GM19324 (cell line): ENCODE results near the gene PALLD.

Experiments
- ATAC-seq: cut with Tn5 transposase; IDR thresholded peaks from one replicate; pipeline ENCODE4 v1.9.1; 2021; ENCODE audit warnings: mild to moderate bottlenecking, moderate library complexity; ENCODE audit not compliant: unreplicated experiment, low FRiP score

PALLD gene

GRCh38 chr4:168659741-168660465 lies 163.1 kb downstream of the PALLD start:
- no peak for ATAC-seq

GRCh38 chr4:168662297-168662984 lies 165.6 kb downstream of the PALLD start:
- no peak for ATAC-seq

GRCh38 chr4:168664242-168664891 lies 167.5 kb downstream of the PALLD start:
- ATAC-seq = no peak

GRCh38 chr4:168666531-168666930 lies 169.7 kb downstream of the PALLD start:
- no peak for ATAC-seq

GRCh38 chr4:168667376-168667775 lies 170.5 kb downstream of the PALLD start:
- ATAC-seq = no peak

- no peak for ATAC-seq
Observed at GRCh38 chr4:168667921-168668320, 171.1 kb downstream of the PALLD start.

- ATAC-seq = no peak
Observed at GRCh38 chr4:168673476-168673875, 176.6 kb downstream of the PALLD start.

- no peak for ATAC-seq
Observed at GRCh38 chr4:168674077-168674747, 177.4 kb downstream of the PALLD start.

GRCh38 chr4:168674866-168675265 lies 178.0 kb downstream of the PALLD start:
- ATAC-seq = no peak

GRCh38 chr4:168677063-168677462 lies 180.2 kb downstream of the PALLD start:
- no peak for ATAC-seq

GRCh38 chr4:168677879-168678278 lies 181.0 kb downstream of the PALLD start:
- ATAC-seq = no peak

GRCh38 chr4:168678751-168679366 lies 182.0 kb downstream of the PALLD start:
- no peak for ATAC-seq

- ATAC-seq = no peak
Observed at GRCh38 chr4:168679397-168679796, 182.5 kb downstream of the PALLD start.

GRCh38 chr4:168679819-168680218 lies 183.0 kb downstream of the PALLD start:
- ATAC-seq = no peak

GRCh38 chr4:168682898-168683500 lies 186.1 kb downstream of the PALLD start:
- ATAC-seq = no peak

- no peak for ATAC-seq
Observed at GRCh38 chr4:168683595-168683994, 186.7 kb downstream of the PALLD start.

- ATAC-seq = peak; percentile 77
Observed at GRCh38 chr4:168685136-168685809, 188.4 kb downstream of the PALLD start.

GRCh38 chr4:168688584-168688983 lies 191.7 kb downstream of the PALLD start:
- ATAC-seq = no peak

- no peak for ATAC-seq
Observed at GRCh38 chr4:168689791-168690190, 192.9 kb downstream of the PALLD start.

- no peak for ATAC-seq
Observed at GRCh38 chr4:168690199-168690598, 193.3 kb downstream of the PALLD start.
